ENCODE results near the gene ZIC4. TPM values are rescaled to one million over a fixed set of nuclear protein-coding genes. Genes with fewer than 3 reads are reported as not detected.

ZIC4 gene
- total RNA-seq, 1 donor from 2014 or later, result 40.2 TPM

DNA sequence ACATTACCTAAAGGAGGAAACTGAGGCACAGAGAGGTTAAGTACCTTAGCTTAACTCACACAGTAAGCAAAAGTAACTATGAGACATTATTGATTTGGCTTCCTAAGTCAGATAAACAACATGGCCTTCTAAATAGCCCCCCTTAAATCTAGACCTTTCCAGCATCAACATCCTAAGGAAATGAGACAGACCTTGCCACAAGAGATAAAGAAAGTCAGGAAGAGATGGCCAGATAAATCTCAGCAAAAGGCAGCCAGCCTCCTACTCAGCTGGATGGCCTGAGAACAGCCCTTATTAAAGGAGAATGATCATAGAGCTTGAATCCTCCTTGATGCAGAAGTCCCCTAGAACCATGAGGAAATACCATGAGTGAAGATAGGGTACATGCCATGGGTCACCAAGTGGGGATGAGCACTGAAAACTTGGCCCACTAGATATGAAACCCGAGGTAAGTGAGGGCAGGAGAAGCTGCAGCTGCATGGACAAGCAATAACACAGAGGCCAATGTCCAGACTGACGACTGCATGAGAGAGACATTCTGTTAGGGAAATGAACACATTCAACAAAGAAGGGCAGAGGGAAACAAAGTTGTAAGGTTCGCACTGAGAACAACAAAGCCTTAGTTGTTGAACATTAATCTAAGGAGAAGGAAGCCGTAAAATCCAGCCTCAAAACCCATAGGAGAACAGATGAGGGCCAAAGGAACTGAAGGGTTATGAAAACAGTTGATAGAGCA lies 69.6 kb downstream of the ZIC4 start:
- H3K9me3 Mint-ChIP-seq, result no peaks in the 10 kb centered on the region
- DNase-seq (ENCODE audit: extremely low spot score, unreplicated experiment), result no peak
- no peaks in the 10 kb centered on the region for H3K36me3 Mint-ChIP-seq
- no peak overlapping the region for H3K4me3 Mint-ChIP-seq
- H3K27ac Mint-ChIP-seq, result no peak overlapping the region
- H3K4me1 Mint-ChIP-seq (ENCODE audit: unreplicated experiment), result peaks cover 5% of the 10 kb centered on the region
- peaks cover 26% of the 10 kb centered on the region for H3K27me3 Mint-ChIP-seq
- no peak for TF ChIP-seq CTCF (conservative IDR thresholded peaks at IDR 0.05)

Other genes starting within 250 kb of the ZIC4 start
- 184 TPM in 1 of 2 replicates, not detected in the other for gene ZIC1, start 2.8 kb upstream of the ZIC4 start, total RNA-seq (ENCODE audit: low replicate concordance)